Thoracic aorta (tissue), 2 donors: Measurements from ENCODE around the gene AQP11. TPM values are rescaled to one million over a fixed set of nuclear protein-coding genes. Genes with fewer than 3 reads are reported as not detected.
A peak's percentile ranks its signal among the peaks of the same experiment; 100 is the strongest.
"Not testable (repeated sequence)": the region's sequence is repeated elsewhere in the genome, so short reads cannot be mapped to it uniquely, and the experiment has no call there.

Experiments used
- ATAC-seq: fragments of 150-250 bp; one replicate; pipeline ENCODE4 v1.8.0; 2017; ENCODE audit warnings: low read depth; ENCODE audit not compliant: insufficient number of reproducible peaks, low FRiP score
- DNase-seq: peaks from one replicate; pipeline ENCODE4 v3.0.0-alpha.2; 2020; ENCODE audit warnings: low spot score
- H3K27ac ChIP-seq, 2 donors: fragments of 200-600 bp; sonication (generic); 1 replicate in 1 of 2; 2 replicates in 1 of 2; pipeline ENCODE4 v1.5.1; 2016; ENCODE audit warnings: mild to moderate bottlenecking in 2 of 2, moderate library complexity in 2 of 2
- H3K27me3 ChIP-seq: fragments of 200-600 bp; sonication (generic); replicated peaks from 2 replicates; pipeline ENCODE4 v1.6.0; 2016; ENCODE audit warnings: mild to moderate bottlenecking; ENCODE audit not compliant: insufficient read depth
- H3K36me3 ChIP-seq: fragments of 200-600 bp; sonication (generic); one replicate; pipeline ENCODE4 v1.5.1; 2016
- H3K4me1 ChIP-seq, 2 donors: fragments of 200-600 bp; sonication (generic); 1 replicate in 1 of 2; 2 replicates in 1 of 2; pipeline versions ENCODE4 v1.5.1 to v1.6.0; 2016; ENCODE audit warnings: low read depth in 2 of 2, mild to moderate bottlenecking in 1 of 2; ENCODE audit not compliant: control insufficient read depth in 1 of 2
- H3K4me3 ChIP-seq: fragments of 200-600 bp; sonication (generic); 2 replicates; pipeline ENCODE4 v1.5.1; 2016; ENCODE audit warnings: mild to moderate bottlenecking
- H3K9me3 ChIP-seq: fragments of 200-600 bp; sonication (generic); 2 replicates; pipeline ENCODE4 v1.5.1; 2016
- CTCF ChIP-seq: fragments of 200-600 bp; sonication (generic); IDR thresholded peaks from one replicate; pipeline ENCODE4 v1.5.1; 2019; ENCODE audit warnings: antibody characterized with exemption
- total RNA-seq, 2 donors: library from RNA; depleted of rRNA; stranded (reverse); fragments of >200 nt; gene quantifications; one replicate each; pipeline versions ENCODE4 v1.1.0 to v1.2.3, GENCODE V29; 2016

The AQP11 gene
- total RNA-seq, 2 donors from 2014 or later, result not detected

DNA sequence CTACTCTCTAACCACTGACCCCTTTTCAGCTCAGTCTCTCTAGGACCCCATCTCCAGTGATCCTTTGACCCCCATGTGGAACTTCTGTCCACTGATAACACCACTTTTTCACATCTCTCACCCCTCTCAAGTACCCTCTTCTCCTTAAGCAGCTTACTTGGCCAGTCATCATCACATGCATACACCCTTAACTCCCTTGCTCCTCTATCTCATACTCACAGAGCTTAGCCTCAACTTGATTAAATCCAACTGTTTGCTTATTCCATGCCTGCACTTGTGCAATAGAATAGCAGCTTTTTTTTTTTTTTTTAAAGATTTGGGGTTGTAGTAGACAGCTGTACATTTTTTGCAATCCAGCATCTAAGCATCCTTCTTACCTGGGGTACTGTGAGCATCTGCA, 22.2 kb downstream of the AQP11 start:
- H3K27ac ChIP-seq, result no peak overlapping the region
- DNase-seq (no peak), ATAC-seq (no peak)
- H3K4me1 ChIP-seq, result no peaks in the 10 kb centered on the region
- peaks cover 23% of the 10 kb centered on the region for H3K36me3 ChIP-seq
- H3K4me3 ChIP-seq, result no peak overlapping the region
- no peaks in the 10 kb centered on the region for H3K27me3 ChIP-seq
- TF ChIP-seq CTCF, result no peak
- no peaks in the 10 kb centered on the region for H3K9me3 ChIP-seq

- TF ChIP-seq CTCF, result no peak
- no peak overlapping the region for H3K27ac ChIP-seq
- H3K4me1 ChIP-seq, result no peaks in the 10 kb centered on the region
- no peak for ATAC-seq
- no peaks in the 10 kb centered on the region for H3K9me3 ChIP-seq
- DNase-seq, result no peak
- H3K27me3 ChIP-seq, result no peaks in the 10 kb centered on the region
- peaks cover 29% of the 10 kb centered on the region for H3K36me3 ChIP-seq
- no peak overlapping the region for H3K4me3 ChIP-seq
These were observed 28.1 kb downstream of the AQP11 start for GRCh38 chr11:77617892-77618291.

GRCh38 chr11:77619576-77620198, 29.9 kb downstream of the AQP11 start:
- DNase-seq (no peak), ATAC-seq (no peak)
- Histone ChIP-seq H3K4me3 (no peak overlapping the region), H3K27me3 (no peaks in the 10 kb centered on the region), H3K4me1 (no peaks in the 10 kb centered on the region), H3K9me3 (no peaks in the 10 kb centered on the region), H3K27ac (no peak overlapping the region), H3K36me3 (peaks cover 36% of the 10 kb centered on the region)
- peak; percentile 57 for TF ChIP-seq CTCF

- Histone ChIP-seq H3K27ac (no peak overlapping the region), H3K9me3 (no peaks in the 10 kb centered on the region), H3K27me3 (no peaks in the 10 kb centered on the region), H3K4me1 (no peaks in the 10 kb centered on the region), H3K4me3 (no peak overlapping the region), H3K36me3 (peaks cover 18% of the 10 kb centered on the region)
- DNase-seq, result no peak
- TF ChIP-seq CTCF, result no peak
- no peak for ATAC-seq
These were observed 40.5 kb downstream of the AQP11 start for GRCh38 chr11:77630157-77630710.

GRCh38 chr11:77633926-77634325, 44.2 kb downstream of the AQP11 start:
- not testable (repeated sequence) for H3K27ac ChIP-seq, ATAC-seq, H3K36me3 ChIP-seq, DNase-seq, H3K27me3 ChIP-seq, H3K4me3 ChIP-seq, H3K9me3 ChIP-seq
- H3K4me1 ChIP-seq, result peaks cover 16 to 24% of the 10 kb centered on the region in 2 donors
